C4-2B (cell line): ENCODE data around the gene PTPRN.

Experiments
- CTCF ChIP-seq: fragments of 450-650 bp; conservative IDR thresholded peaks from 2 replicates; pipeline ENCODE4 v1.5.1; 2017; ENCODE audit warnings: mild to moderate bottlenecking
- ZFX ChIP-seq: fragments of 450-650 bp; IDR thresholded peaks from 2 replicates; pipeline ENCODE4 v1.6.1; 2017

GRCh38 chr2:219350215-219350614 is 41.0 kb upstream of the PTPRN start:
- TF ChIP-seq CTCF, result no peak
- TF ChIP-seq ZFX, result no peak
